GM21390 (cell line): ENCODE results near the gene NADSYN1.

Experiments
- ATAC-seq: cut with Tn5 transposase; IDR thresholded peaks from one replicate; pipeline ENCODE4 v1.9.1; 2021; ENCODE audit not compliant: unreplicated experiment

NADSYN1 gene

GRCh38 chr11:71489311-71490043, 36.5 kb downstream of the NADSYN1 start:
- no peak for ATAC-seq

- ATAC-seq, result no peak
Measured at GRCh38 chr11:71490044-71490730, 37.2 kb downstream of the NADSYN1 start.

- no peak for ATAC-seq
Measured at GRCh38 chr11:71490731-71491390, 37.9 kb downstream of the NADSYN1 start.

GRCh38 chr11:71491531-71491930, 38.5 kb downstream of the NADSYN1 start:
- ATAC-seq, result no peak

- ATAC-seq, result no peak
Measured at GRCh38 chr11:71491940-71492339, 38.9 kb downstream of the NADSYN1 start.

- no peak for ATAC-seq
Measured at GRCh38 chr11:71495286-71496230, 42.6 kb downstream of the NADSYN1 start.

GRCh38 chr11:71496421-71496820, 43.4 kb downstream of the NADSYN1 start:
- ATAC-seq, result no peak

GRCh38 chr11:71498091-71498490, 45.1 kb downstream of the NADSYN1 start:
- ATAC-seq, result no peak

GRCh38 chr11:71499125-71499524, 46.1 kb downstream of the NADSYN1 start:
- no peak for ATAC-seq

GRCh38 chr11:71499546-71499945, 46.5 kb downstream of the NADSYN1 start:
- ATAC-seq, result no peak

GRCh38 chr11:71500601-71501021, 47.6 kb downstream of the NADSYN1 start:
- no peak for ATAC-seq

- no peak for ATAC-seq
Measured at GRCh38 chr11:71501071-71501985, 48.3 kb downstream of the NADSYN1 start.

- no peak for ATAC-seq
Measured at GRCh38 chr11:71502026-71502425, 49.0 kb downstream of the NADSYN1 start.

GRCh38 chr11:71502871-71503435, 50.0 kb downstream of the NADSYN1 start:
- ATAC-seq, result no peak

- ATAC-seq, result no peak
Measured at GRCh38 chr11:71504531-71504930, 51.5 kb downstream of the NADSYN1 start.

- no peak for ATAC-seq
Measured at GRCh38 chr11:71505001-71505400, 52.0 kb downstream of the NADSYN1 start.

GRCh38 chr11:71505781-71506180, 52.8 kb downstream of the NADSYN1 start:
- ATAC-seq, result no peak

GRCh38 chr11:71507102-71507501, 54.1 kb downstream of the NADSYN1 start:
- ATAC-seq, result no peak
